Muscle of back (tissue), 13 donors: ENCODE measurements around the gene HBS1L. TPM values are rescaled to one million over a fixed set of nuclear protein-coding genes. Genes with fewer than 3 reads are reported as not detected.

Source experiments
- DNase-seq, 3 donors: peaks; one replicate each; pipeline versions ENCODE4 v3.0.0 to v3.0.0-alpha.2; 2013
- long read RNA-seq, 9 donors: transcript quantifications; one replicate each; lab custom pipeline, GENCODE V29; 2026
- polyA plus RNA-seq, 10 donors: library from polyadenylated mRNA; unstranded; fragments of 120-200 nt; gene quantifications; one replicate each; pipeline ENCODE4 v1.2.1, GENCODE V29; 2013; ENCODE audit not compliant: insufficient read length in 10 of 10

HBS1L gene
- 10 to 100 TPM; 39.5 to 61.3 (median 45.3) TPM for polyA plus RNA-seq
- long read RNA-seq, donor 1, full-length matches to known transcripts, result 5 of 5 reads
- long read RNA-seq, donor 1, partial matches to known transcripts, result 0 of 5 reads
- long read RNA-seq, donor 1, other reads (novel, unspliced or antisense), result 0 of 5 reads
- long read RNA-seq, donor 2, full-length matches to known transcripts, result 7 of 7 reads
- long read RNA-seq, donor 2, partial matches to known transcripts, result 0 of 7 reads
- long read RNA-seq, donor 2, other reads (novel, unspliced or antisense), result 0 of 7 reads
- long read RNA-seq, donor 3, result 0 reads
- long read RNA-seq, donor 4, full-length matches to known transcripts, result 1 of 1 reads
- long read RNA-seq, donor 4, partial matches to known transcripts, result 0 of 1 reads
- long read RNA-seq, donor 4, other reads (novel, unspliced or antisense), result 0 of 1 reads
- long read RNA-seq, donor 5, full-length matches to known transcripts, result 5 of 15 reads
- long read RNA-seq, donor 5, partial matches to known transcripts, result 10 of 15 reads
- long read RNA-seq, donor 5, other reads (novel, unspliced or antisense), result 0 of 15 reads
- long read RNA-seq, donor 6, full-length matches to known transcripts, result 4 of 4 reads
- long read RNA-seq, donor 6, partial matches to known transcripts, result 0 of 4 reads
- long read RNA-seq, donor 6, other reads (novel, unspliced or antisense), result 0 of 4 reads
- long read RNA-seq, donor 7, full-length matches to known transcripts, result 5 of 5 reads
- long read RNA-seq, donor 7, partial matches to known transcripts, result 0 of 5 reads
- long read RNA-seq, donor 7, other reads (novel, unspliced or antisense), result 0 of 5 reads
- long read RNA-seq, donor 8, full-length matches to known transcripts, result 8 of 8 reads
- long read RNA-seq, donor 8, partial matches to known transcripts, result 0 of 8 reads
- long read RNA-seq, donor 8, other reads (novel, unspliced or antisense), result 0 of 8 reads
- long read RNA-seq, donor 9, result 0 reads

DNA sequence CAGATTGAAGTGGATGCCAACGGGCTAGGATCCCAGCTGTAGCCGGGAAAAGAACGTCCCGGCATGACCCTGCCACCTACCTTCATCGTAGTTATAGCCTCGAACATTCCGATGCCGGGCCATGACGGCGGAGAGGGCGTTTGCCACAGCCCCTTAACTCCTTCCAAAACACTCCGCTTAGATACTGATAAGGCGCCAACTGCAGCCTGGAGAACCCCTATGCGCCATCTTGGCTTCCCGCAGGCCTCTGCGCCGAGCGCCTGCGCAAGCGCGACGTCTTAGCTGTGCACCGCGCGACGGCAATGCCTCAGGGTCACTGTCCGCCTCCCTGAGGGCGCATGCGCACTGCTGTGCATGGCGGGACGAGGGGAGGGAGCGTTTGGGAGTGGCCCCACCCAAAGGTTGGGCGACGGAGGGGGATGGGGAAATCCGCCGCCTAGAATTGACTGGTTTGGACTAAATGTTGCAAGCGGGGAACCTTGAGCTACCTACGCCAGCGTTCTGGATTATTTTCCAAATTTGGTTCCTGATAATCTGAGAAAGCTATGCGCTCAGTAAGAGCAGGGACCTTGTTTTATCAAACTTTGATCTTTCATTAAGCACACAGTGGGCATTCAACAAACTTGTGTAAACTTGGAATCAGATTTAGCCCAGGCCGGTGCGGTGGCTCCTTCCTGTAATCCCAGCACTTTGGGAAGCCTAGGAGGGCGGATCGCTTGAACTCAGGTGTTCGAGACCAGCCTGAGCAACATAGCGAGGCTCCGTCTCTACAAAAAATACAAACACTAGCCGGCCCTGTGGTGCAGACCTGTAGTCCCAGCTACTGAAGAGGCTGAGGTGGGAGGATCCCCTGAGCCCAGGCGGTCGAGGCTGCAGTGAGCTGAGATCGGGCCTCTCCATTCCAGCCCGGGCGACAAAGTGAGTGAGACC, at the start of gene HBS1L:
TSS of gene HBS1L (minus strand) at position 254 of the 930 bp plus-strand sequence. CDS start at position 123, 131 bp downstream.
- peak; percentile 98 to 99 (median 99) for DNase-seq

DNA sequence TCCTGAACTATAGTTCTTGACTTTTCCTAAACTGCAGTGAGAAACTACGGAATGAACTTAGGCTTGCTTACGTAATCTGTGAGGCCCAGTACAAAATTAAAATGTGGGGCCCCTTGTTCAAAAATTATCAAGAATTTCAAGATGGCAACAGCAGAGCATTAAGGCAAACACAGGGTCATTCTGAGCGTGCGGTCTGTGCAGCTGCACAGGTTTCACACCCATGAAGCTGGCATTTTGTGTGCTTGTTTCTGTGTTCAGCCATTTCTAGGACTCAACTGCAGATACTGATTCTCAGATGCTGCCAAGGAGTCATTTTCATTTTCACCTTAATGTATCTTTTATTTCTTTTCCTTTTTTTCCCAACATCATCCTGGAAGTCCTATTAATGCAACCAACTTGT, 49.6 kb upstream of the HBS1L start:
- DNase-seq, result no peak

DNA sequence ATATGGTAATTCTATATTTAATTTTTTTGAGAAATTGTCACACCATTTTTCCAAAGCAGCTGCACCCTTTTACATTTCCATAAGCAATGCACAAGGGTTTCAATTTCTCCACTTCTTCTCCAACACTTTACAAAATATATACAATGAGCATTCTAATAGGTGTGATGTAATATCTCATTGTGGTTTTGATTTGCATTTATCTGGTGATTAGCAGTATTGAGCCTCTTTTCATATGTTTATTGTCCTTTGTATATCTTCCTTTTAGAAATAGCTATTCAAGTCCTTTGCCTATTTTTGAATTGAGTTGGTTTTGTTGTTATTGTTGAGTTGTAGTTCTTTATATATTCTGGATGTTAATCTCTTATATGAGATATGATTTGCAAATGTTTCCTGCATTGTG, 47.6 kb upstream of the HBS1L start:
- DNase-seq, result no peak

DNA sequence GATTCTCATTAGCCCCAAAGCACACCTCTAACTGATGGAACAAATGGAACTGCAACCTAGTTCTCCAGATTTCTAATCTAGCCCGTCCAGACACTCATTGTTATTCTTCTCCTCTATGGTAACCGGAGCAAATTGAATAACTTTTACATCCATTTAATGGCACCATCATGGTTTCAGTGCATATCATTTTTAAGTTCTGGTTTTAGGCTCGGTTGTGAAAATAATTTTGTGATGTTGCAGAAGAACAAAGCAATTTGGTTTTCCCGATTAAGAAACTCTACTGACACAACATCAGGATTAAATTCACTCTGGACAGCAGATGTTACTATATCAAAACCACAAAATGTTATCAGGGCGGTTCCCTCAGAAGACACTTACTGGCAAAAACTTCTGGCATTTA, 42.5 kb upstream of the HBS1L start:
- DNase-seq, result no peak

DNA sequence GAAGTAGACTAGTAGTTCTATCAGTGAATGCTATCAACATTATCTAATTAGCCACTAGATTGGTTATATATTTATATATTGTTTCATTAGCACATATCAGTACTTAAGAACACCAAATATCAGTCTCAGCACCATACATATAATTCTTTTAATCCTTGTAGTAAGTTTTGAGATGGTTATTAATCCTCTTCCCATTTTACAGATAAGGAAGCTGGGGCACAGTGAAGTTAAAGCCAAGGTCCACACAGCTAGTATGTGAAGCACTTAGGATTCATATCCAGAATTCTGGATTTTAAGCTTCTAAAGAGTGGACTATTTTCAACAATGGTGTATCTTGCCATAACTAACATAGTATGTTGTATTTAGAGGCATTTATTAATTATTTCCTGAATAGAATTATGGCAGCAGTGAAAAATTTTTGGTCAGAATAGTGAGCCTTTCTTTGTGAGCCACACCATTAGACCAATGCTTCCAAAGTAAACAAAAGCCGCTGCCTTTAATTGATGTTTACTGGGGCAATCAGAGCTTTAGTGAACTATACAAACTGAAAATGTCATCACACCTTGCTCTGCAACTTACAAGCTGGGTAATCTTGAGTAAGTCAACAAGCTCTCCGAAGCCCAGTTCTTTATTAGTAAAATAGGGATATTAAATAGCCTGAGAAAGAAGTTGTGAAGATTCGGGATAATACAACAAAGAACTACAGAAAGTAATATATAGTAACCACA, 41.9 kb upstream of the HBS1L start:
- no peak for DNase-seq

DNA sequence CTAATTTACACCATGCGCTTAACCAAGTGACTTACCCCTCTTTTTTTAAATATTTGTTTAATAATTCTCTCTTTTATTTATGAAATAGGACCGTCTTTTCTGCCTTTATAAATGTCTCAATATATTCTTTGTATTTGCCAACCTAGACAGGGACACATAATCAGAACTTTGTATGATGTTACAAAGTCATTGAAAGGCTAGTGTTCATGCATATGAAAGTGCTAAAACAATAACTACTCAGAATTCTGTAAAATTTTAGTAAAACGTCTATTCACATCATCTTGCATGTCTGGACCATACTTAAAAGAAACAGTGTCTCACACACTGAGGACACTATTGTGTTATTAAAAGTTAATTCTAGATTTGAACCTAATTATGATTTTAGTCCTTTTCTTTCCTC, 41.1 kb upstream of the HBS1L start:
- no peak for DNase-seq

DNA sequence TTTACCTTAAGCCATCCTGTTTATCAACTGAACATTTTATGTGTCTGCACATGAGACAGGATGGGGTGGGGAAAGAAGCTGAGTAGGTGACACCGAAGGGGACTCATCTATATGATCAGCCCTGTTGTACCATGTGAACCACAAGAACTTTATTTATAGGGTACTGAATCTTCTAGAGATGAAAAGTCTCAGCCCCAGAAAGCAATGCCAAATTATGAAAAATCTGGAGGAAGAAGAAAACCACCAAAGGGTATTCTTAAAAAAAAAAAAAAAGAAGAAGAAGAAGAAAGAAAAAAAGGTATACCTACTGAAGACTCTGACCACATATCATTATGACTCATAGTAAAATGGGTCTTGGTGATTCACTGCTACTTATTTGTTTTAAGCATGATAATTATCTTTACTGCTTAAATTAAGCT, 39.8 kb upstream of the HBS1L start:
- no peak for DNase-seq

DNA sequence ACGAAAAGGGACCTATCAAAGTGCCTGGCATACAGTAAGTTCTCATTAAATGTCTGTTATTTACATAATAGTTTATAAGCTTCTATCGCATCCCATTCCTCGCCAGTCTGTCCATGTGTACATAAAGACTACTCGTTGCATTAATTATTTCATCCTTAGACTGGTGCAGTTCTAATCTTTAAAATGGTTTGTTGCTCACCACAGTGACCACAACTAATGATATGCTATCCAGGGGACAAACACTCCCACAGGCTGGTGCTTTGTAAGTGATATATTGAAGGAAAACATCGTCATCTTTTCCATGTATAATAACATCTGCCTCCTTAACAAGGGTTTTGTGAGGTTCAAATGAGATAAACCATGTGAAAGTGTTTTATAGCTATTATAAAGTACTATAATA, 39.0 kb upstream of the HBS1L start:
- no peak for DNase-seq

DNA sequence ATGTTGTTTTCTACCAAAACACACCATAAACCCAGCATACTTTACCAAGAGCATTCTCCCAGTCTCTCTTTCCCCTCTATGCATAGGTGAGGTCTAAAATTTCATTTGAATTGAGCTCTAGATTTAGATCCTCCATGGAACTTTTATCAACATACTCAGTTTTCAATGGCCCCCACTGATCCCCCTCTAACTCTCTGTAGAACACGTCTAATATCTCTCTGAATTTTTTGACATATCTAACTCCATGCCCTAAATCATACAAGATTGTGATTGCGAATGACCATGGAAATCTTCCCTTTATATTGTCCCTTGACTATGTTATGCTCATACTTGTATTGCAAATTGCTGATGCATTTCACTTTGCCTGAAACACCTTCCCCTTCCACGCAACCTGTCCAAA, 38.1 kb upstream of the HBS1L start:
- no peak for DNase-seq

DNA sequence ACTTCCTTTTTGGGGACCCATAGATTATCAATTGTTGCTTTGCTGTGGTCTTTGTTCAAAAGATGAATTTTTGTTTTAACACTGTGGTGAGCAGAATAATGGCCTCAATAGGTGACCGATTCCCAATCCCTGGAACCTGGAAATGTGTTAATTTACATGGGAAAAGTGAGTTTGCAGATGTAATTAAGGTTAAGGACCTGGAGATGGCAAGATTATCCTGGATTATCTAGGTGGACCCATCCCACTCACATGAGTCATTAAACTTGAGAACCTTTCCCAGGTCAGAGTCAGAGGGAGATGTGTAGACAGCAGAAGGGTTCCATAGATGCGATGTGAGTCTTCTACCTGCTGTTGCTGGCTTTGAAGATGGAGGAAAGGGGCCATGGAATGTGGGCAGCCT, 36.2 kb upstream of the HBS1L start:
- no peak for DNase-seq

DNA sequence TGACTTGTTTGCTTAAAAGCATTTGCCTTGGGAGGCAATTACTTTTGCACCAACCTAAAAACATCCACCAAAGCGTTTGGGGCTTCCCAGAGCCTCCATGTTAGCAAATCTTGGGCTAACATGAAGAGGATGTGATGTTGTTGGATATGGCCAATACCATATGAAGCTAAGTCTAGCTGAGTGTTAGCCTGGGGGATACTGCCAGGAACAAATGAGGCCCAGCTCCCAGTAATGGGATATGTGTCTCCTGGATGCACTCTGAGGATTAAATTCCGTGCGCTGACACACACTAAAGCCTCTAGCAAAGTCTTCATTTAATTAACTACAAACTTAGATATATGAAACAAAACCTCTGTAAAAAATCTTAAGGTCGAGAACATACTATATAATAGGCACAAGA, 35.3 kb upstream of the HBS1L start:
- no peak for DNase-seq

DNA sequence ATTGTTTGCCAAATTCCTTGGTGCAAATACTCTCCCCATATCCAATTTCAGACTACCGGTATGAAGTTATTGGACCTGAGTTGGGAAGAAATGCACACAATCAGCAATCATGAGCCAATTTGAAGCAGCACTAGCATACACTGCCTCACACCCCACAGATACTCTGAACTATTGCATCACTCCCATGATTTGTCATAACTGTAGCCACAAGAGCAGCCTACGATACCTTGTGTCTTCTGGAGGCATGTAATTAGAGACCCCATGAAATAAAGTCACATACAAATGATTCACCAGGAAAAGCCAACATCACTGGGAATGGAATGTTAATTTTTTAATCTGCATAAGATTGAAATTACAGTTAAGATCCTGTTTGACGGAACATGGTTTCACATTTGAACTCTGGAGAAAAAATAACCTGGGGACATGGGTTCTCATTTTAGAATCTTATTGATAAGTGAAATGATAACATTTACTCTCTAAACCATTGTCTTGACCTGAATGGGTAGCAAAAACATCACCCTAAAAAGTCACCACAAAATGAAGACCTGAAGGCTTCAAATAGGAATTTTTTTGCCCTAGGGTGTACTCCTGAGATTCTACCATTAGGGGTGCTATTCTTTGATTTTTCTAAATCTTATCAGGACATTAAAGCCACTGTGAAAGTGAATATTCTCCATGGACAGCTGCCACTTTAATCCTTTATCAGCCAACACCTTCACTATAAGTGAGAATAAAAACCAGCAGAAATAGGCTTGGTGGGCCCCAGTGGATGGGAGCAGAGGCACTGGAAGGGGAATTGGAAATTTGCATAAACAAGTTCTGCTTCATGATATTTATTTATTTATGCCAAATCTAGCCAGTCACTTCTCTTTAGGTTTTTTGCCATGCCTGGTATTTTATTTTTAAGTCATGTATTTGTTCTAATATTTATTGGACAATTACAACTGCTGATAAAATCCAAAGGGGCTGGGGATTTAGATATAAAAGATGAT, 34.5 kb upstream of the HBS1L start:
- DNase-seq, result peak in 1 of 3 donors; percentile 33

DNA sequence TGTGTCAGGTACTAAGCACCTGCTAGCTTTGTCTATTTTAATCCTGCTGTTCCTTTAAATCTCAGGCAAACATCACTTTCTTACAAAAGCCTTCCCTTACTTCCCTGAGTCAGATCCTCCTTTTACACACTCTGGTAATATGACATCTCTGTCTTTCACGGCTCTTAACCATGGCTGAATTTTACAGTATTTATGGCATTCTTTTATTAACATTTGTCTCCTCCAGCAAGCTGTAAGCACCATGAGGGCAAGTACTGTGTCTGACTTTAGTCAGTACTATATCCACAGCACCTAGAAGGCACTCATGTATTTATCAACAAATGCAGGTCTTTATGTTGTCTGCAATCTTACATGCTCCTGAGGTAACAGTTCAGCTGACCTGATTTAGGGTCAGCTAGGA, 33.7 kb upstream of the HBS1L start:
- no peak for DNase-seq

DNA sequence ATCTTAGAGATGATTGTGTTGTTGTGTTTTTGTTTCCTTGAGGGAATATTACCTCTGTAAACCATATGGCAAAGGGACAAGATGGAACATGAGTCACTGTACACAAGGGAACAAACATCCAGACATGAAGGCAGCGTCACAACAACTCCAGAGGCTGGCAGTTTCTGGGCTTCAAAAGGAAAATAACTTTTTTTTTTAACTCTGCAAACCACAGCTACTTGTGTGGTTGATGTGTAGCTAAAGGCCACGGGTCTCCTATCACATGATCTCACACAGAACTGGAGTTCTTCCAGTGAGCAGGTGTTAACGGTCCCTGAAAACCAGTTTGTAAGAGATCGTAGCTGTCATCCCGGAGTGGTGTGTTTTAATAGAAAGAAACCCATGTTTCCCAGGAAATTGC, 33.2 kb upstream of the HBS1L start:
- DNase-seq, result no peak

DNA sequence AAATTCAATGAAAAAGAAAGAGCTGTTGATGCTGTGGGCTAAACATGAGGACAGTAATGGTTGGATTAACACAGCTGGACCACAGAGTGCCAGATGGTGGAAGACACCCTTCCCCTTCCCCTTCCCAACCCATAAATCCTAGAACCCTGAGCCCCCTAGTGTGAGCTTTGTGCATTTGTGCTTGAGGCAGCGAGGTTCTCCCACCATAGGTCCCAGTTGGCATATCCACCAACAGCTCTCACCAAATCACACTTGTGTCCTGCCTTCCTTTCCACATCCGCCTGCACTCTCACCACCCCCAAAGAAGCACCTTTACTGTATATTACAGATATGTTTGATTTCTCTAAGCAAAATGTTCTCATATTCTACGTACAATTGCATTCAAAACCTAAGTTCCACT, 32.8 kb upstream of the HBS1L start:
- DNase-seq, result no peak

DNA sequence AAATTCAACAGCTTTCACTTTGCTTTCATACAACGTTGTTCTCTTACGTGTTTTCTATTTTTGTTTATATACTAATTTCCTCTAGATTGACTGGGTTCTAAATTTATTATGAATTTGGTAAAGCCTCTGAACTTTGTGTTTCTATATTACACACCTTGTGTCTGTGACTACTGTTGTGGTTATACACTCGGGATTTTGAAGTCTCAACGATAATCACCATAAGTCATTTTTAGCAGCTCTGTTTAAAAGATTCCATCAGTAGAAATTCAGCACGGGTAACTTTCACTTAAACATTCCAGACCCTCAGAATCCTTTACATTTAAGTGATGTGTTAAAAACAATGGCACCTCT, 31.8 kb upstream of the HBS1L start:
- DNase-seq, result no peak

DNA sequence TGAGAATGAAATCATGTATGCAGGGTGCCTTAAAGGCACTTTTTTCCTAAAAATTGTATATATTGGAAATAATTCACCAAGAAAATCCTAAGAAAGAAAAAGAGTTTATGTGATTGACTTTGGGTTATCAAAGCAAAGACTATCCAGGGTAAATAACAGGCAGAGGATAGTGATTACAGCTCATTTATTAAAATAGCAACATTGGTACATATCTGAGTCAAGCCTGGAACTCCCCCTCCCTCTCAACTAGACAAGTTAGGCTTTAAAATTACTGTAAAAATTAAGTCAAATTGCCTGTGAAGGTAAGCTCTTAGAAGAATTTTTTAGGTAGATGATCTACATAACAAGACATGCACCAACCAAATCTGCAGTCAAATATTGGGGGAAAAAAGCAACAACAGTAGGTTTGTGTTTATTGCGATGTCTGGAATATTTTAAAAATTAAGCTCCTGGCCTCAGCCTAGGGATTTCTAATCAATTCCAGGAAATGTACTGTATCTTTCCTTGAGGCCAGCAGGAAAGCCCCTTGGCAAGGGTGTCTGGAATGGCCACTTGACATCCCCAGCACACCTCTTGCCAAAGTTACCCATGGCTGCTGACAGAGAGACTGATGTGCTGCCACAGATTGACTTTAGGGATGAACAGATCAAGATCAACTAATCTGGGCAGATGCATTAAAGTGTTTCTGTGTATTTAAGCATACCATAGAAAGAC, 31.2 kb upstream of the HBS1L start:
- DNase-seq, result no peak

DNA sequence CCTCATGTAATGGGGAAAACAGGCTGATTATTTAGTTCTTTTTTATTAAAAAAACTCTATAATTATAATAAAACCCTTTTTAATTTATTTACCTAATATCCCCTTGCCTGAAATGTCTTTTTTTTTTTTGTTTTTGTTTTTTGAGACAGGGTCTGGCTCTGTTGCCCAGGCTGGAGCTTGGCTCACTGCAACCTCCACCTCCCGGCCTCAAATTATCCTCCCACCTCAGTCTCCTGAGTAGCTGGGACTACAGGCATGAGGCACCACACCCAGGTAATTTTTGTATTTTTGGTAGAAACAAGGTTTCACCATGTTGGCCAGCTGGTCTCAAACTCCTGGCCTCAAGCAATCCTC, 30.3 kb upstream of the HBS1L start:
- no peak for DNase-seq
